HG03066 (cell line): ENCODE results near the gene FAM98C.
"Not testable (repeated sequence)": the region's sequence is repeated elsewhere in the genome, so short reads cannot be mapped to it uniquely, and the experiment has no call there.

Experiments used
- ATAC-seq: cut with Tn5 transposase; IDR thresholded peaks from one replicate; pipeline ENCODE4 v1.9.1; 2021; ENCODE audit warnings: low read depth; ENCODE audit not compliant: unreplicated experiment

The FAM98C gene

DNA sequence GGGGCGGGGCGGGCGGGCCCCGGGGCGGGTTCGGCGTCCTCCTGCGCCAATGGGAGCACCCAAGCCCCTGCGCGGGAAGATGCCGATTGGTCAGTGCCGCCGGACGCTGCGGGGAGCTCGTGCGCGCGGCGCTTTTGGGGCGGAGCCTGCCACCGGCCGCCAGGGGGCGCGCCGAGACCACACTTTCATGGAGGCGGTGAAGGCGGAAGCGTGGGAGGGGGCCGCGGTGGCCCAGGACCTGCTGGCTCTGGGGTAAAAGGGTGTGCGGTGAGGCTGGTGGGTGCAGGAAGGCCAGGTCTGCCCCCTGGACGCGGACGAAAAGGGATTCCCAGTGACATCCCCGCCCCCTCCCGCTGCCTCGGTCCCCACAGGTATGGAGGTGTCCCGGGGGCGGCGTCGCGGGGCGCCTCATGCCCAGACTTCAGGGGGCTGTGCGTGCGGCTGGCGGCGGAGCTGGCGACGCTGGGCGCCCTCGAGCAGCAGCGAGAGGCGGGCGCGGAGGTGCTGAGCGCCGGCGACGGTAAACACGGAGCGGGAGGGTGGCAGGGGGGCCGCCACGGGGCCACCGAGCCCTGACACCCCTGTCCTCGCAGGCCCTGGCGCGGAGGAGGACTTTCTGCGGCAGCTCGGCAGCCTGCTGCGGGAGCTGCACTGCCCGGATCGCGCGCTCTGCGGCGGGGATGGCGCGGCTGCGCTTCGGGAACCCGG is at the start of gene FAM98C:
Gene FAM98C (plus strand): TSS at position 127 of the 708 bp plus-strand sequence. CDS start 61 bp downstream, at position 188.
- ATAC-seq = peak; percentile 85

DNA sequence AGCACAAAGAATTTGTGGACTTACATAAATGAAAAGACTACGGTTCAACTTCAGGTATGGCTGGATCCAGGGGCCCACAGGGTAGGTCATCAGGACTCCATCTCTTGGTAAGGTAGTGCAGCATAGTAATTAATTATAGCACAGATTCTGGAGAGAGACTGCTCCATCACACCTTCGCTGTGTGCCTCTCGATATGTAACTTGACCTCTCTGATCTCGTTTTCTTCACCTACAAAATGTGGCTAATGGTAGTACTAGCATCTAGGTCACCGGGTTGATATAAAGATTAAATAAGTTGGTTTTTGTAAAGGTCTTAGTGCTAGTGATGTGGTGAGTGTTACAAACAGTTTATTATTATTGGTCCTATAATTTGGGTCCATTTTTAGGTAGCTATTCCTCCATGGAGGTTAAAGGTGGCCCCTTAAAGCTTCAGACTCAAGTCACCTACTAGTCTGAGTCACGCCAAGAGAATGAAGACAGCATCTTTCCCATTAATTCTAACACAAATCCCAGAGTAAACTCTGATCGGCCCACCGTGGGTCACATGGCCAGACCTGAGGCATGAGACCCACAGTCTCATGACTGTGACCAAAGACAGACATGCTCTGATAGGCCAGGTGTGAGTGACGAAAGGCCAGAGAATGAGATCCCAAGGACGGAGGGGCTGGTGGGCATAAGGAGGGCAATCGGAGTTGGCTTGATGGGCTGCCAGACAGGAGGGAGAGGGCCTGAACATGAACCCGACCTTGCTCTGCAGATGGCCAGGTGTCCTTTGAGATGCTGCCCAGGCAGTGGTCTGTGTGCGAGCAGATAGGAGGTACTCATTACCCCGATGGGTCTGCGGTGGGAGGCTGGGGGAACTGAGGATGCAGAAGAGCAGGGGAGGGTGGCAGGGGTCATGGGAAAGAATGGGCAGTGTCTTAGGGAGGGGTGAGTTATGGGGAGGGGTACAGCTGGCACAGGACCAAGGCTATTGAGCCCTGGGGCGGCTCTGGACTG is 46.9 kb upstream of the FAM98C start:
- no peak for ATAC-seq

DNA sequence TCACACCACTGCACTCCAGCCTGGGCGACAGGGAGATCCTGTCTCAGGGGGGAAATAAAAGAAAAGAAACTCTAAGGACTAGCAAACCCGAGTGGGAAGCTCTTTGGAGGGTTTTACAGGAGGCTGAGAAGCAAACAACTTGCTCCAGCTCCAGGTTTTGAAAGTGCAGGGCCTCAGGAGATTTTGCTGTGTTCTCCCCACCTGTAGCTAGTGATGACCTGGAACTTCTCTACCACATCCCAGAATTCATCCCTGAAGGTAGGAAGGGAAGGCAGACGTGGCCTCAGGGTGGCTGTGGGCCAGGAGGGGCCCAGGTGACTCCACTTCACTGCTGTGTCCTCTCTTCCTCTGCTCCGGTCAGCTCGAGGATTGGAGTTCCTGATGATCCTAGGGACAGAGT is 44.8 kb upstream of the FAM98C start:
- ATAC-seq = no peak

DNA sequence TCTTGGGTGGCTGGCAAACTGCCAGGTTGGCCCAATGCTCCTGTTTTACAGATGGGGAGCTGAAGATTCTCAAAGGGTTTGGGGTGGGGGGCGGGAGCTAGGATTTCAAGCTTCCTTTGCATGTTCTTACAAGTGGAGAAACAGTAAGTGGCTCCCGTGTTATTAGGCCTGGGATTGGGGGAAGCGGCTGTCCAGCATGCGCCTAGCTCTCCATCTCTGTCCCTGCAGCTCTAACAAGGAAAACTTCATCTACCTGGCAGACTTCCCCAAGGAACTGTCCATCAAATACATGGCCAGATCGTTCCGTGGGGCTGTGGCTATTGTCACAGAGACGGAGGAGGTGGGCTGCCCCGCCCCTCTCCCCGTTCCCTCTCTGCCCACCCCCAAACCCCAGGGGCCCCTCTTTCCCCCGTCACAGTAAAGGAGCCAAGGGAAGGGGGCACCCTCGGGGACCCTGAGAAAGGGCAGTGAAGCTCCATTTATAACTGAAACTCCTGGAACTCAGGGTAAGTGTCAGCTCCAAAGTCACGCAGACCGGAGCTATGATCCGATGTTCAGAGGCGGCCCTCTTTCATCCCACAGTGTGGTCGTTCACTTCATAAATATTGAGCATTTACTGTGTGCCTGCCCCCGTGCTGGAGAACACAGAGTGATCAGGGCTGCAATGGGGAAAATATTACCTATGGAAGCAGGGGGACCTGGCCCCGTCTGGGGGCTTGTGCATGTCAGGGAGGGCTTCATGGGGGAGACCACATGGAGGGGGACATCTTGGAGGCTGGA is 43.5 kb upstream of the FAM98C start:
- no peak for ATAC-seq

DNA sequence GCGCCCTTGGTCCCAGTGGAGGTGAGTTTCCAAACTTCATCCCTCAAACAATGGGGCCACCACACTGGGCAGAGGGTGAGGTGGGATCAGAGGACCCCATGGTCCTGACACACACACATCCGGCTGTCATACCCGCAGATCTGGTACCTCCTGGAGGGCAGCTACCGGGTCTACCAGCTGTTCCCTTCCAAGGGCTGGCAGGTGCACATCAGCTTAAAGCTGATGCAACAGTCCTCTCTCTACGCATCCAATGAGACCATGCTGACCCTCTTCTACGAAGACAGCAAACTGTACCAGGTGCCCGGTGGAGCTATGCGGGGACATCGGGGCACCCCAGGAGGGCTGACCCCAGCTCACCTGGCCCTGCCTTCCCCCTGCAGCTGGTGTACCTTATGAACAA is 42.5 kb upstream of the FAM98C start:
- ATAC-seq = no peak

DNA sequence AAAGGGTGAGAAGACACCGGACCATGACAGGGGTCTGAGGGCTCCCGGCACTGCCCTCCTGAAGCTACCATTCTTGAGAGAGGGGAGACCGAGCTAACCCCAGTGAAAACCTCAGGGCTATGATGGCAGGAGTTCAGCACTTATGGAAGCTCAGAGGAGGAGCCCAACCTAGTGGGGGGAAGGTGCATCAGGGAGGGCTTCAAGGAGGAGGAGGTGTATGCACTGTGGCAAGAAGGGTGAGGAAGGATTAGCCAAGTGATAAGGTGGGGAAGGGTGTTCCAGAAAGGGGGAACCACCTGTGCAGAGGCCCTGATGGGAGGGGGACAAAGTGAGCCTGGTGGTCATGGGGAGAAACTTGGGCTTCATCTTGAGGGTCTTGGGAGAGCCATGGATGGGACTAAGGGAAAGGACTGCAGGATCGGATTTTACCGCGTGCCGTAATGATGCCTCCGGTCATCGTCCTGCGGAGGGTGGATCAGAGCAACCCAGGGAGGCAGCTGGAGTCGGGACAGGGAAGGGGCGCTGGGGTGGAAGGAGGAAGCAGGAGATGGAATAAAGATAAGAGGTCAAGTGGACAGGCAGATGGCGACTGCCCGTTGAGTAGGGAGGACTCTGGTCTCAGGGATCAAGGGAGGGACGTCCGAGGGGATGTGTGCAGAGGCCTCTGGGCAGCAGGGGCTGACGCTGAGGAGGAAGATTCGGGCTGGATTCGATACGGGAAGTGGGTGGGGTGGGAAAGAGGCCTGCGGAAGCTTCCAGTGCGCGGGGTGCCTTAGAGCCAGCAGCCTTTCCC is 41.9 kb upstream of the FAM98C start:
- no peak for ATAC-seq

DNA sequence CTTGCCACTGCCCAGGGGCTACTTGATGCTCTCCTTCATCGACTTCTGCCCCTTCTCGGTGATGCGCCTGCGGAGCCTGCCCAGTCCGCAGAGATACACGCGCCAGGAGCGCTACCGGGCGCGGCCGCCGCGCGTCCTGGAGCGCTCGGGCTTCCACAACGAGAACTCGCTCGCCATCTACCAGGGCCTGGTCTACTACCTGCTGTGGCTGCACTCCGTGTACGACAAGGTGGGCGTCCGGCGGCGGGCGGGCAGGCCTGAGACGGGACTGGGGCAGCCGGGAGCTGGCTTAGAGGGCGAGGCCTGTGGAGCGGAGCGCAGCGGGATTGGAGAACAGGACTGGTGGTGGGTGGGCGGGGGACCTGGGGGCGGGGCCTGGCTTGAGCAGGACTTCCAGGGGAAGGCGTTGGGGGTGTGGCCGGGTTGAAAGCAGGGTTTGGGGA is 41.2 kb upstream of the FAM98C start:
- no peak for ATAC-seq

DNA sequence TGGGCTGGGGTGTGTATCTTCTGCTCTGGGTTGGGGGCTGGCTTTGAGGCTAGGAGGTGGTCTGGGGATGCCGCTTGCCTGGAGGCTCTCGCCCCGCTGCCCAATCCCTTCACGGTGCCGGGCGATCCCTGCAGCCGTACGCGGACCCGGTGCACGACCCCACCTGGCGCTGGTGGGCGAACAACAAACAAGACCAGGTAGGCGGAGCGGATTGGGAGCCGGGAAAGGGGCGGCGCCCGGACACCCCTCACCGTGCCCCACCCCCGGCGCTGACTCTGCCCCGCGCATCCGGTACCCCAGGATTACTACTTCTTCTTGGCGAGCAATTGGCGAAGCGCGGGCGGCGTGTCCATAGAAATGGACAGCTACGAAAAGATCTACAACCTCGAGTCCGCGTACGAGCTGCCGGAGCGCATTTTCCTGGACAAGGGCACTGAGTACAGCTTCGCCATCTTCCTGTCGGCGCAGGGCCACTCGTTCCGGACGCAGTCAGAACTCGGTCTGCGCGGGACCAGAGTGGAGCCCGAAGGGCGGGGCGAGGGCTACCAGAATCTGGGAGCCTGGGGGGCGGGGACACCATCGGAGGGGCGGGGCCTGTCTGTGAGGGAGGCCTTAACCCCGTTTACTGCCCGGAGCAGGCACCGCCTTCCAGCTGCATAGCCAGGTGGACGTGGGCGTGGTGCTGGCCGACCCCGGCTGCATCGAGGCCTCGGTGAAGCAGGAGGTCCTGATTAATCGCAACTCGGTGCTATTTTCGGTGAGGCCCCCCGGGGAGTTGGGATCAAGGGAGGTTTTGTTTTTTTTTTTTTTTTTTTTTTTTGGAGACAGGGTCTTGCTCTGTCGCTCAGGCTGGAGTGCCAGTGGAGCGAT is 40.6 kb upstream of the FAM98C start:
- ATAC-seq = no peak

DNA sequence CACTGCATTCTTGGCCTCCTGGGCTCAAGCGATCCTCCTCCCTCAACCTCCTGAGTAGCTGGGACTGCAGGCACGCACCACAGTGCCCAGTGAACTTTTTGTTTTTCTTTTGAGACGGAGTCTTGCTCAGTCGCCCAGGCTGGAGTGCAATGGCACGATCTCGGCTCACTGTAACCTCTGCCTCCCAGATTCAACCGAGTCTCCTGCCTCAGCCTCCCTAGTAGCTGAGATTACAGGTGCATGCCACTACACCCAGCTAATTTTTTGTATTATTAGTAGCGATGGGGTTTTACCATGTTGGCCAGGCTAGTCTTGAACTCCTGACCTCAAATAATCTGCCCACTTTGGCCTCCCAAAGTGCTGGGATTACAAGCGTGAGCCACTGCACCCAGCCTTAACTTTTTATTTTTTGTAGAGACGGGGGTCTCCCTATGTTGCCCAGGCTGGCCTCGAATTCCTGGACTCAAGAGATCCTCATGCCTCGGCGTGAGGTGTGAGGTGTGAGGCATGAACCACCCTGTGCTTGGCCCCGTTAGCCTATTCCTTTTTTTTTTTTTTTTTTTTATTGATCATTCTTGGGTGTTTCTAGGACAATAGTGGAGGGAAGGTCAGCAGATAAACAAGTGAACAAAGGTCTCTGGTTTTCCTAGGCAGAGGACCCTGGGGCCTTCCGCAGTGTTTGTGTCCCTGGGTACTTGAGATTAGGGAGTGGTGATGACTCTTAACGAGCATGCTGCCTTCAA is 39.8 kb upstream of the FAM98C start:
- not testable (repeated sequence) for ATAC-seq

DNA sequence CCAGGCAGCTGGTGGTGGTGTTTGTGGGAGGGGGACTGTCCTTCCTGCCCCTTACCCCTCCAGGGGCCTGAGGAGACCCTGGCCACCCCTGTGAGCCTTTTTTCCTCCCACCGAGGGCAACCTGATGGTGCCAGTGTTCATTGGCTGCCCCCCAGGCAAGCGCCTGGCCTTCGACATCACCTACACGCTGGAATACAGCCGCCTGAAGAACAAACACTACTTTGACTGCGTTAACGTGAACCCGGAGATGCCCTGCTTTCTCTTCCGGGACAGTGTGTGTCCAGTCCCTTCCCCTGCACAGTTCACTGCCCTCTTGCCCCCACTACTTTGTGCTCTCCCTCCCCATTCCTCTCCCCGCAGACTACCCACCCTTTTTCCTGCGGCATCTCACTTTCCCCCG is 35.9 kb upstream of the FAM98C start:
- no peak for ATAC-seq

DNA sequence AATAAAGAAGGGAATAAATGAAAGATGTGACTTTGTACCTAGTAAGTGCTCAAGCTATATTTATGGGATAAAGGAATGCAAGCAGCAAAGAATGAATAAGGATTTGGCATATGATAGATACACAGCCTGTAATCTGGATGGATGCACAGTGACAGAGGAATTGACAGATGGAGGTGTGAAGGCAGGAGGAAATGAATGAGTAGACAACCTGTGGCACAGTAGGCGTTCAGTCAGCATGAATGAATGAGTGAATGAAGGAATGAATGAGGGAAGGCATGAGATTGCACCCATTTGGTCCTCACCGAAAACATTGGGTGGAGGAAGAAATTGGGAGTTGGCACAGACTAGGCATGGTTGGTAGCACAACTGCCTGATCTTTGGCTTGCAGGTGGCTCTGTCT is 33.3 kb upstream of the FAM98C start:
- ATAC-seq = no peak

DNA sequence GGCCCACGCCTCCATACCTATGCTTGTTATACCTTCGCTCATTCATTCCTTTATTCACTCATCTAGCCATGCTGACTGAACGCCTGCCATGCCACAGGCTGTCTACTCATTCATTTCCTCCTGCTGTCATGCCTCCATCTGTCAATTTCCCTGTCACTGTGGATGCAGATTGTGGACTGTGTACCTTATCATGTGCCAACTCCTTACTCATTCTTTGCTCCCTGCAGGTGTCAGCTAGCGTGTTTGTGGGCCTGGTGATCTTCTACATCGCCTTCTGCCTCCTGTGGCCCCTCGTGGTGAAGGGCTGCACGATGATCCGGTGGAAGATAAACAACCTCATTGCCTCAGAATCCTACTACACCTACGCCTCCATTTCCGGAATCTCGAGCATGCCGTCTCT is 32.6 kb upstream of the FAM98C start:
- ATAC-seq = no peak

DNA sequence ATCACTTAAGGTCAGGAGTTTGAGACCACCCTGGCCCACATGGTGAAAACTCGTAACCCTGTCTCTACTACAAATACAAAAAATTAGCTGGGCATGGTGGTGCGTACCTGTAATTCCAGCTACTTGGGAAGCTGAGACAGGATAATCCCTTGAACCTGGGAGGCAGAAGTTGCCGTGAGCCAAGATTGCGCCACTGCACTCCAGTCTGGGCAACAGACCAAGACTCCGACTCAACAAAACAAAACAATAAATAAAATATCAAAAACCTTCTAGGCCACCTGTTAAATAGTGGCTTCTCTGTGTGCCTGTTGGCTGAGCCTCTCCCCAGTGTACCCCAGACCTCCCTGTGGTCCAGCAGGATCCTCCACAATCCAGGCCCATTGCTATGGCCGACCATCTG is 31.8 kb upstream of the FAM98C start:
- no peak for ATAC-seq

DNA sequence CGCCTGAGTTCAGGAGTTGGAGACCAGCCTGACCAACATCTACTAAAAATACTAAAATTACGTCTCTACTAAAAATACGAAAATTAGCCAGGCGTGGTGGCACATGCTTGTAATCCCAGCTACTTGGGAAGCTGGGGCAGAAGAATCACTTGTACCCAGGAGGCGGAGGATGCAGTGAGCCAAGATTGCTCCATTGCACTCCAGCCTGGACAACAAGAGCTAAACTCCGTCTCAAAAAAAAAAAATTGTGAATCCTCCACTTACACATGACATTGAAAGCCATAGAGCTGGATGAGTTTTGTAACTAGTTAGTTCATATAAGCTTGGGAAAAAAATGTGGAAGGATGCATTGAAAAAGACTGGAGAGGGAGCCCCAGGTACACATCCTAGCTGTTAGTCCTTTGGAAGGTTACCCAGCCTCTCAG is 29.0 kb upstream of the FAM98C start:
- ATAC-seq = no peak

DNA sequence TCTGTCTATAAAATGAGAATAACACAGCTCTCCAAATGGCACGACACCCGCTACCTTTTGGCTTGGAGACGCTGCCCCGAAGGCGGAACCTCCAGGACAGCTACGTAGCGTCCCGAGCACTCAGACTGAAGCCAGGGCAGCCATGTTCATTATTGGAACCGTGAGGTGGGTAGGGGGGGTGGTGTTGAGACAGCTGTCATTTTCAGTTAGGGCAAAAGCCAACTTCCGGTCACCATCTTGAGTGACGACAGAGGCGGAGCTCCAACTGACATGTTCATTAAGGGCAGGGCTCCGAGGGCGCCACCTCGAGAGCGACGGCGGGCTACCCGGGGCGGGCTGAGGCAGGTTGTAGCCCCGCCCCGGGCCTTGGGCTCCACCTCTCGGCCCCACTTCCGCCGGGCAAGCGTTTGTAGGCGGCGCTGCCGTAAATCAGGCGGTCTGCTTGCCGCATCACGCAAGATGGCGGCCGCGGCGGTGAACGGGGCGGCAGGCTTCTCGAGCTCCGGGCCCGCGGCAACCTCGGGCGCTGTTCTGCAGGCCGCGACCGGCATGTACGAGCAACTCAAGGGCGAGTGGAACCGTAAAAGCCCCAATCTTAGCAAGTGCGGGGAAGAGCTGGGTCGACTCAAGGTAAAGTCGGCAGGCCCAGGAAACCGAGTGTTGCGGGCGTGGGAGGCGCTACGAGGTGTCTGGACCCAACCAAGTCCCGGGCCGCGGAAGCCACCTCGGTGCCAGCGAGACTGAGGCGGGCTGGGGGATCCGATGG is 28.4 kb upstream of the FAM98C start, which contains the start of gene PSMD8:
Gene PSMD8 (plus strand): TSS at position 240 of the 766 bp plus-strand sequence. CDS start 31 bp downstream, at position 271.
- ATAC-seq = peak; percentile 95

DNA sequence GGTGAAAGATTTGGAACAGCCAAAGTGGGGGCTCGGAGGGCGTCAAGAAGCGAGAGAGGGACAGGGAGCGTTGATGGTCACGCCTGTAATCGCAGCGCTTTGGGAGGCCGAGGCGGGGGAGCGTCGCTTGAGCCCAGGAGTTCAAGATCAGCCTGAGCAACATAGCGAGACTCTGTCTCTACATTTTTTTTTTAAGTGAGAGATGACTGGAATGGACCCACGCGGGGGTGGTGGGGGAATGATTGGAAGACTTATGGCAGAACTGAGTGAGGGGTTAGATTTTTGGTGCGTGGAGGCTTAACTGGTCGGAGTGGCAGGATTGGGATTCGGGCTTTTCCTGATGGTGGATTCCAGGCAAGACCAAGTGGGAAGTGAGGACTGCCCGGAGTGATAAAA is 27.8 kb upstream of the FAM98C start:
- ATAC-seq = no peak

DNA sequence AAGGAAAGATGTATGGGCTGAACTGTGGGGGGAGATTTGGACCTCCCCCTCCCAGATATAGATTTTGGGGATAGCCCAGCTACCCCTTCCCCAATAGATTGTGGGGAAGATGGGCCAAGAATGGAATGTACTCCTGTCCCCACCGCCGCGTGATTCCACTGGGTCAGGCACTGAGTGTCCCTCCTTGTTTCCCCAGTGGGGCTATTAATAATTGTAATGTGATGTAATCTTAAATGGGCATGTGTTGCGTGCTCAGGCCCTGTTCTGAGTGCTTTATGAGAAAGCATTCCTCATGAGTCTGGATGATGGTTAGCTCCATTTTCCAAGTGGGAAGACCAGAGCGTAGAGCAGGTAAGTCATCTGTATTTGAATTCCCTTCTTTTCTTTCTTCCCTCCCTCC is 27.1 kb upstream of the FAM98C start:
- no peak for ATAC-seq

DNA sequence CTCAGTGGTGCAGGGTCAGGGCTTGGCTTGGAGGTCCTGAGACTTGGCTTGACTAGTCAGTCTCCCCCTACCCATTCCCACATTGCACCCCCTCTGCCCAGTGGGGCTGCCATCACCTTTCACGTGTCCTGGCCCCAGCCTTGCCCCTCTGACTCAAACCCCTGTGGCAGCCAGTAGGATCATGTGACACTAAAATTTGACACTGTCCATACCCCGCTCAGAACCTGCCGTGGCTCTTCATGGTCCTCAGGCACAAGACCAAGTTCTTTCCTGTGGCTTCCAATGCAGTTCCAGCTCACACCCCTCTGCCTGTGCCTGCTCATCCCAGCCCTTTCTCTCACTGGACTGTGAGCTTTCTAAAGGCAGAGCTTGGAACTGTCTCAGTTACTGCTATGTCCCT is 26.3 kb upstream of the FAM98C start:
- ATAC-seq = no peak
